Calu3 (cell line): Measurements from ENCODE around the gene FAM9C. TPM values are rescaled to one million over a fixed set of nuclear protein-coding genes. Genes with fewer than 3 reads are reported as not detected.

Experiments used
- BruUV-seq: library from RNA; stranded (reverse); fragments of 400-500 nt; replicated peaks from 2 replicates; lab custom pipeline; 2021; lab: Mats Ljungman, UMichigan
- CTCF ChIA-PET: fragments of 300-600 bp; sonication (Branson Sonifier 250); formaldehyde crosslinking; loops from one replicate; lab custom pipeline; 2022; ENCODE audit warnings: antibody characterized with exemption; lab: Charles Lee
- DNase-seq: peaks from one replicate; pipeline ENCODE4 v3.0.0; 2022
- H3K27ac Mint-ChIP-seq: one replicate; pipeline ENCODE4 v1.8.0; 2022; ENCODE audit warnings: mixed read lengths; ENCODE audit not compliant: unreplicated experiment
- H3K27me3 Mint-ChIP-seq: one replicate; pipeline ENCODE4 v1.8.0; 2022; ENCODE audit warnings: mixed read lengths; ENCODE audit not compliant: unreplicated experiment
- H3K36me3 Mint-ChIP-seq: one replicate; pipeline ENCODE4 v1.8.0; 2022; ENCODE audit warnings: mild to moderate bottlenecking, moderate library complexity, mixed read lengths; ENCODE audit not compliant: insufficient read depth, unreplicated experiment
- H3K4me1 Mint-ChIP-seq: one replicate; pipeline ENCODE4 v1.8.0; 2022; ENCODE audit warnings: mild to moderate bottlenecking, low read depth, mixed read lengths; ENCODE audit not compliant: unreplicated experiment
- H3K4me3 Mint-ChIP-seq: one replicate; pipeline ENCODE4 v1.8.0; 2022; ENCODE audit warnings: mild to moderate bottlenecking, low read depth, moderate library complexity, mixed read lengths; ENCODE audit not compliant: unreplicated experiment
- H3K9me3 Mint-ChIP-seq: one replicate; pipeline ENCODE4 v1.8.0; 2022; ENCODE audit warnings: low read depth, mixed read lengths; ENCODE audit not compliant: unreplicated experiment
- CTCF ChIP-seq: fragments of 200-600 bp; IDR thresholded peaks from one replicate; pipeline ENCODE4 v1.8.0; 2022; ENCODE audit warnings: antibody characterized with exemption; ENCODE audit not compliant: unreplicated experiment
- intact Hi-C: fragments of 100-400 bp; cut with micrococcal nuclease; formaldehyde crosslinking; loops from one replicate; pipeline ENCODE4 v1.10.0; 2022; ENCODE audit not compliant: unreplicated experiment
- total RNA-seq: library from RNA; stranded (reverse); gene quantifications from 2 replicates; pipeline ENCODE4 v1.2.3, GENCODE V29; 2022

Gene FAM9C
- total RNA-seq, 1 experiment from 2014 or later, result not detected

GRCh38 chrX:13043938-13044337 lies 482 bp downstream of the FAM9C start:
- TF ChIP-seq CTCF, result no peak
- H3K27ac Mint-ChIP-seq, result no peak overlapping the region
- no peaks in the 10 kb centered on the region for H3K36me3 Mint-ChIP-seq
- intact Hi-C loops, result no loop called here
- H3K4me1 Mint-ChIP-seq, result peaks cover 11% of the 10 kb centered on the region
- BruUV-seq, result no TSS peak
- no peak overlapping the region for H3K4me3 Mint-ChIP-seq
- DNase-seq, result no peak
- CTCF ChIA-PET, result no interaction called here
- peaks cover 4% of the 10 kb centered on the region for H3K9me3 Mint-ChIP-seq
- no peaks in the 10 kb centered on the region for H3K27me3 Mint-ChIP-seq

- BruUV-seq, result no TSS peak
- no peak for DNase-seq
- TF ChIP-seq CTCF, result no peak
- no peaks in the 10 kb centered on the region for H3K36me3 Mint-ChIP-seq
- H3K4me3 Mint-ChIP-seq, result no peak overlapping the region
- intact Hi-C loops, result no loop called here
- no peaks in the 10 kb centered on the region for H3K27me3 Mint-ChIP-seq
- H3K27ac Mint-ChIP-seq, result no peak overlapping the region
- H3K4me1 Mint-ChIP-seq, result peaks cover 13% of the 10 kb centered on the region
- CTCF ChIA-PET, result no interaction called here
- peaks cover 4% of the 10 kb centered on the region for H3K9me3 Mint-ChIP-seq
Observed at GRCh38 chrX:13043138-13043537, 1.3 kb downstream of the FAM9C start.

GRCh38 chrX:13036896-13037295 lies 7.5 kb downstream of the FAM9C start:
- Mint-ChIP-seq H3K4me1 (peaks cover 13% of the 10 kb centered on the region), H3K9me3 (peaks cover 8% of the 10 kb centered on the region), H3K4me3 (no peak overlapping the region), H3K27ac (no peak overlapping the region), H3K27me3 (no peaks in the 10 kb centered on the region), H3K36me3 (no peaks in the 10 kb centered on the region)
- no TSS peak for BruUV-seq
- TF ChIP-seq CTCF, result no peak
- DNase-seq, result no peak
- intact Hi-C loops, result no loop called here
- CTCF ChIA-PET, result no interaction called here

- Mint-ChIP-seq H3K27ac (no peak overlapping the region), H3K9me3 (peaks cover 4% of the 10 kb centered on the region), H3K4me1 (peaks cover 21% of the 10 kb centered on the region), H3K27me3 (no peaks in the 10 kb centered on the region), H3K4me3 (no peak overlapping the region), H3K36me3 (peaks cover 6% of the 10 kb centered on the region)
- CTCF ChIA-PET, result no interaction called here
- DNase-seq, result no peak
- BruUV-seq, result no TSS peak
- no peak for TF ChIP-seq CTCF
- intact Hi-C loops, result no loop called here
Observed at GRCh38 chrX:13033193-13033592, 11.2 kb downstream of the FAM9C start.
